Measurements from ENCODE around the gene MRPL22. TPM values are rescaled to one million over a fixed set of nuclear protein-coding genes. Genes with fewer than 3 reads are reported as not detected.

The MRPL22 gene
- total RNA-seq, 1 donor from 2014 or later = 37.3 TPM

Other genes with a start within 250 kb of the MRPL22 start
- gene LARP1, start 185.7 kb upstream of the MRPL22 start, total RNA-seq = 157 TPM
- gene FAXDC2, start 90.5 kb upstream of the MRPL22 start, total RNA-seq = 60.9 TPM
- gene CNOT8, start 82.4 kb upstream of the MRPL22 start, total RNA-seq = 45.3 TPM
- gene GEMIN5, start 2.9 kb upstream of the MRPL22 start, total RNA-seq = 16.0 TPM
- gene KIF4B, start 72.7 kb downstream of the MRPL22 start, total RNA-seq = not detected

Measured in sciatic nerve (tissue), 1 donor.